ENCODE results near the gene SH3RF3.

The SH3RF3 gene

DNA sequence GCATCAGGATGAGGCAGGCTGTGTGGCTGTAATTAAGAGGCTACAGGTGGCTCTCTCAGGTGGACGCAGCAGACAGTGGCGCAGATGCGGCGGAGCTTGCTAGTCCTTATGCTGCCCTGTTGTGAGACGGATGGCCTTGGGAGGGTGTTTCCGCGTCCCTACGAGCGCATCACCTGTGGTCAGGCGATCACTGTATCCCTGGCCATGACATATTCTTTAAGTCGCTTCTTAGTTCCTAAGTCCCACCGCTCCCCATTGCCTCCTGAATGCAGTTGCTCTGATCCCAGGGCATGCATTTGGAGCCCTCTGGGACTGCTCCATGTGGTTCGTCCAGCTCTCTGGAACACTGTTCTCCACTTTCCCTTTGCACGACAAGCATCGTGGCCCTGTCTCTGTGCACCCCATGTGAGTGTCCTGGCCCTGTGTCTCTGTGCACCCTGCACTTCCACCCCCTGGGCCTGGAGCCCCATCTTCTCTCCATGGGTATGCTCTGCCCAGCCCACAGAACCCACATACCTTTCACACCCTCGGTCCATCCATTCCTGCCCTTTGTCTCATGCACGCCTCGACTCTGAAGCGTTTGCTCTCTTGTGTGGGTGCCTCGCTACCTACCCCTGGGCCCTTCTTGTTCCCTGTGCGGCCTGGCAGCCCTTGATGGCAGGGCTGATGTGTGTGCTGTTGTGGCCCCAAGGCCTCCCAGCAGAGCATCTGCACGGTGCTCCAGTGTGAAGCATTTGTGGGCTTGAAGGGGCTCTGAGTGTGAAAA lies 74.4 kb downstream of the SH3RF3 start:
- DNase-seq: no peak

DNA sequence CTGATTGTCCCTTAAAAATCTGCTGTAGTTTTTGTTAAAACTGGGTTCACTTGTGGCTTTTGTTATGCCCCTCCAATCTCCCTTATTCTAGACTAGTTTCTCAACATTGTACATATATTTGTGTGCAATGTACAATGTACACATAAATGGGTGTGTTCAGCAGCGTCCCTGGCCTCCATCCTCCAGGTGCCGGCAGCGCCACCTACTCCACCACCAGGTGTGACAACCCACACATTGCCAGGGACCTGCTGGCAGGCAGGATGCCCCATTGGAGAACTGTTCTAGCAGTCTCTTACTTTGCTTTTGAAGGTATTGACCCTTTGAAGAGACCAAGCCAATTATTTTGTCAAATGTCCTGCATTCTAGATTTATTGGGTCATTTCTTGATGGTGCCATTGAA lies 75.4 kb downstream of the SH3RF3 start:
- DNase-seq: no peak

DNA sequence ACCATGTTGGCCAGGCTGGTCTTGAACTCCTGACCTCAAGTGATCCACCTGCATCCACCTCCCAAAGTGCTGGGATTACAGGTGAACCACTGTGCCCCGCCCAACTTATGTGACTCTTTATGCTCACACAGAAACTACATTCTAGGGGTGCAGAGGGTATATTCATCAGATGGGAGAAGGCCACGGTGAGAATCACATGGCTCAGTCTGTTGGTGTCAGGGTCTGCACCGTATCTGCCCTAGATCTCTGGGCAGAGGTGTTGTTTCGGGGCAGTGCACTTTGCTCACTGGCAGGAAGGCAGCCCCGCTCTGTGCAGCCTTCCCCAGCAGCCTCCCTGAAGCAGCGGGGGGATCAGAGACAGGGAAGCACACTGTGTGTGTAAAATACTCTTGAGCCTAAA lies 76.4 kb downstream of the SH3RF3 start:
- no peak for DNase-seq

DNA sequence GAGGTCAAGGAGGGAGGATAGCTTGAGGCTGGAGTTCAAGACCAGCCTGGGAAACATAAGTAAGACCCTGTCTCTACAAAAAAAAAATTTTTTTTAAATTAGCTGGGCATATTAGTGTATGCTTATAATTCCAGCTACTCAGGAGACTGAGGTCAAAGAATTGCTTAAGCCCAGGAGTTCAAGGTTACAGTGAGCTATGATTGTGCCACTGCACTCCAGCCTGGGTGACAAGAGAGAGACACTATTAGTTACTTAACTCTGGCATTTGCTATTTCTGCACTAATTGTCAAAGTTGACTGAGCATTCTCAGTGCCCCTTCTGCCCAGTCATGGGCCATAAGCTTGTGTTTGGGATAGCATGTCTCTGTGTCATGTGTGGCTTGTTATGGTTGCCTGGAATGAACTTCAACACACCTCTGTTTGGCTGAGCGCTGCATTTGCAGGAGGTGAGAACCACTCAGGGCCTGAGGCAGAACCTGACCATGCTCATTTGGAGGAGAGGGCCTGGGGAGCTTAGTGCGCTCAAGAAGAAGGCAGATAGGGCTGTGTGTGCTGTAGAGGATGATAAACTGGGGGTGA lies 77.7 kb downstream of the SH3RF3 start:
- no peak for DNase-seq

DNA sequence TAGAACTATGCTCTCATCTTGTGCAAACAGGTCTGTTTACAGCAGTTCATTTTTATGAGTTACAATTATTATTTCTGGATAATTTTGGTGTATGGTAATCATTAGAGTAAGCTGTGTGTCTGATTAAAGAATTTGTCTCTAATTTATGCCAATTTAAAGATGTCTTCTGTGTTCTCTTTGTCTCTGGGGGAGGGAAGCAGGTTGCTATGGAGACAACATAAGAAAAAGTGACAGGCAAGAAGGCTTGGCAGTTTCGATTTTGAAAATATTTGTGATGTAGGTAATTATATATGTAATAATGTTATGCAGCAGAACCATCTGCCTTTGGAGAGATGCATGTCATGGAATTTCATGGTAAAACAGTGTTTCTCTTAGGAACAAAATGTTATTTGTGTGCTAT lies 78.2 kb downstream of the SH3RF3 start:
- DNase-seq: no peak

DNA sequence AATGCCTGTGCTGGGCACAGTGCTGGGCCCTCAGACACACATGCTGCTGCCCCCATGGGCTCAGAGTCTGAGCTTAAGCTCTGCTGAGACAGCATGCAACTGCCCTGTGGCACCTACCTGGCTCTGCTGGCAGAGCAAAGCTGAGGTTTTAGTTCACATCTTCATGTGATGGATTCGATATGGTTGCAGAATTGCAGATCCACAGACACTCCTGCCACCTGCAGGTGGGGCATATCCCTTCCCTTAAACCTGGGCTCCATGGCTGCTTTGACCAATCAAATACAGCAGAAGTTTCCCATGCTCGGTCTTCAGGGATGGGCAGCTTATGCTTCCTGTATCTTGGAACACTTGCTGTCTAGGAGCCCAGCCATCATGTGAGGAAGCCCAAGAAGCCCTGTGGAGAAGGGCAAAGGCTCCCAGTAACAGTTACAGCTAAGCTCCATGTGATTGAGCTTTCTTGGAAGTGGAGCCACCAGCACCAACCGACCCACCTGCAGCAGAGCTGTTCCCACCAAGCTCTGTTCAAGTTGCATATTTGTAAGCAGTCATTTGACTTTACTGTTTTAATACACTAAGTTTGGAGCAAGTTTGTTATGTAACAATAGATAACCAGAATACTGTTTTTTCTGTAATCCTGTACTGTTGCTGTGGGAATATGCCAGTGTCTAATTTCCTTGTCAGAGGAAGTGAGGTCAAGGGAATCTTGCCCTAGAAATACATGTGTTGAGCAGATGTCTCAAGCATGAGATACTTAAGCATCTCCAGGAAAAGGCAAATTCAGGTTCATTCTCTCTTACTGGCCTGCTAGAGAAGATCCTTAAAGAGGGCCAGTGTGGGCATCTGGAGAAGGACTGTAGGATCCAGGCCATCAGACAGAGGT lies 79.3 kb downstream of the SH3RF3 start:
- DNase-seq: peak; percentile 24

DNA sequence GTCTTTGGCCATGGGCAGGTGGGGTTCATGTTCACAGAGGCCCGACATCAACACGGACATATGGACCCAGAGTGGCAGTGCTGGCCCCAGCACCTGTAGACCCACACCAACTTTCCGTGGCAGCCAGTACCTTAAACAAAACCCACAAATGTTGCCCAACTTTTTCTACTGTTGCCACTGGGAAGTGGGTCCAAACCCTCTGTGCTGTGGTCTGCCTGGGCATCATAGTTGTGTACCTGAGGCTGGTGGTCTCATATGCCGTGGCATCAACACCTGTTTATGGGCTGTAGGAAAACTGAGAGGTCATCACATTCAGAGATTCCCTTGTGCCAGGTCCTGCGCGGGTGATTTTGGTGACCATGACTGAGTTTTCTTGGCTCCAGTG lies 79.9 kb downstream of the SH3RF3 start:
- DNase-seq: no peak

DNA sequence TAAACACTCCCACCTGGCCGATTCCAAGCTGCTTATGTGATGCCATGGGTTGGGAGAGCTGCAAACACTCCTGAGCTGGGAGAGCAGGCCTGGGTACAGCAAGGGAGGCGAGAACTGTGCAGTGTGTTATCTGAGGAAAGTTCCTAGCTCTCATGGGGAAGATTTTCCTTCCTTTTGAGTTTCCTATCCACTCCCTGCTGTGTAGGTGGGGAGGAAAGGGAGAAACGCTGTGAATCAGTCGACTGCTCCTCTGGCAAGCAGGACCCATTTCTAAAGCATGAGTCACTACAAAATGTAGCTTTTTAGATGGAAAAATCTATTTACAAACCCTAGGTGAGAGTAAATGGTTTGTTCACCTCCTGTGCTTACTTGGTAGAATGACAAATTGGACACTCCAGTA lies 80.4 kb downstream of the SH3RF3 start:
- peak; percentile 72 for DNase-seq

DNA sequence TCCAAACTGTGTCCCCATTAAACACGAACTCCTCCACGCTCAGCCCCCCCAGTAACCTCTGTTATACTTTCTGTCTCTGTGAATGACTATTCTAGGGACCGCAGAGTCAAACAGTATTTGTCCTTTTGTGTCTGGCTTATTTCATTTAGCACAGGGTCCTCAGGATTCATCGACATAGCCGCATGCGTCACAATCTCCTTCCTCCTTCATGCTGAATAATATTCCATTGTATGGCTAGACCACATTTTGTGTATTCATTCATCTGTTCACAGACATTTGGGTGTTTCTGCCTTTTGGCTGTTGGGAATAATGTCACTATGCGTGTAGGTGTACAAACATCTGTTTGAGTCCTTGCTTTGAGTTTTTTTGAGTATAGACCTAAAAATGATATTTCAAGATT lies 80.9 kb downstream of the SH3RF3 start:
- DNase-seq: no peak

DNA sequence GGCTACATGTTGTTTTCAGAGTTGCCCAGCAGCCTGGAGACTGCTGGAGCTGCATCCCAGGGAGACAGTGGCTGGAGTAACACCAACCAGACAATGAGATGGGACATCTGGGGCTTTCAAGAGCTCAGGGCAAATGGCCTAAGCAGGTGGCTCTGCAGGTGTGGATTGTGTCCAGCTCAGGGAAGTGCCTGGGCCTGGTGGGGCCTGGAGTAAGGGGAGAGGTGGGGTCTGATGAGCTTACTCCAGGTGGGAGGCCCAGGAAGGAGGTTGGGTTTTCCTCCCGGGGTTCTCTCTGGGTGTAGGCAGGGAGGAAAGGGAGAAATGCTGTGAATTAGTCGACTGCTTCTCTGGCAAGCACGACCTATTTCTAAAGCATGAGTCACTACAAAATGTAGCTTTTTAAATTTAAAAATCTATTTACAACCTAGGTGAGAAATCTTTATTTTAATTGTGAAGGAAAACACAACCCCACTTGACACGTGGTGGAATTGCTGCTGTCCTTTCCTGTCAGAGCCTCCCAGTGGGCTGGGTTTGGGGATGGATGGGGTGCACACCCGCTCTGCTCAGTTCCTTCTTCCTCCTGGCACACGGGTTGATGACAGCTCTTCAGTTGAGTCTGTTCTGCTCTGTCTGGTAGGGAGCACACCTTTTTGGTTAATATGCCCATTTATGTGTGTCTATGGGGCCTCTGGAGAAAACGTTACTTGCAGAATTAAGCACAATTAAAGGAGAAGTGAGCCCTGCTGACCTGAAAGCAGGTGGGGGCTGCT lies 81.6 kb downstream of the SH3RF3 start:
- DNase-seq: no peak

DNA sequence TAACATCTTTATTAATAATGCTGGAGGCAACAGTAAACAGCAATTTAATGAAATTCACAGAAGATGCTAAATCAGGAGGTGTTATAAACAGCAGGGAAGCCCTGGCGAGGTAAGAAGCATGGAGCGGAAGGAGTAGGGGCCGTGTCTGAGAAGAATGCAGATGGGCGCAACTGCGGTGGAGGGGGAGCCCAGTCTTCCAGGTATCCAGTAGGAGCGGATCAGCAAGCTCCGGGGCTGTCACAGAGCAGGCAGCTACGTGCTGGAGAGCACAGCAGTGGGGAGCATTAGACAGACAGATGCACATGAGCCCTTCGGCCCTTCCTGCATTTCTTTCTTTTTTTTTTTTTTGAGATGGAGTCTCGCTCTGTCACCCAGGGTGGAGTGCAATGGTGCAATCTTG lies 82.3 kb downstream of the SH3RF3 start:
- no peak for DNase-seq

DNA sequence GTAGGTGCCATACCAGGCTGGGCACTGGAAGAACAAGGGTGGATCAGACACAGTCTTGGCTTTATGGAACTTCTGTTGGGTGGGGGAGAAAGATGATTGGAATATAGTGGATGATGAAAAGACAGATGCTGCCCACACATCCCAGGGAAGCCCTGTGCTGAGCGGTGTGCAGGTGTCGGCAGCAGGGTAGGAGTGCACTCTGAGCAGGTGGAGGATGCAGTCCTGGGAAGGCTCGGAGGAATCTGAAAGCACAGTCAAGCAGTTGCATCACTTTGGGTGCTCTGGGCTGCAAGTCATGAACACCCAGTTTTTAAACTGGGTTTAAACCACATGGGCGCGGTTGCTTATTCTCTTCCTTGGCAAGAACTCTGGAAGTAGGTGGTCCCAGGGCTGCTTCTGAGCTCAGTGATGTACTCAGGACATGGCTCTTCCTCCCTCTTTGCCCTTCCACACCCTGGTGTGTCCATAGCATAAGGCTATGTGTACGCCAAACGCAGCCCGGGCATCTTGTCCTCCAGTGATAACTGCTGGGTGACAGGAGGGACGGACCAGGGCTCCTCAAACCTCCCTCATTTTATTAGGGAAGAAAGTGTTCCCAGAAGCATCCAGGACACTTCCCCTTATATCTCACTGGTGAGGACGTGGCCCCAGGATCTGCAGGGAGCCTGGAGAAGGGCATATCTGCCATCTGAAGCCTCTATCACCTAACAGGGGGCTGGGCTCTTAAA lies 84.0 kb downstream of the SH3RF3 start:
- no peak for DNase-seq

DNA sequence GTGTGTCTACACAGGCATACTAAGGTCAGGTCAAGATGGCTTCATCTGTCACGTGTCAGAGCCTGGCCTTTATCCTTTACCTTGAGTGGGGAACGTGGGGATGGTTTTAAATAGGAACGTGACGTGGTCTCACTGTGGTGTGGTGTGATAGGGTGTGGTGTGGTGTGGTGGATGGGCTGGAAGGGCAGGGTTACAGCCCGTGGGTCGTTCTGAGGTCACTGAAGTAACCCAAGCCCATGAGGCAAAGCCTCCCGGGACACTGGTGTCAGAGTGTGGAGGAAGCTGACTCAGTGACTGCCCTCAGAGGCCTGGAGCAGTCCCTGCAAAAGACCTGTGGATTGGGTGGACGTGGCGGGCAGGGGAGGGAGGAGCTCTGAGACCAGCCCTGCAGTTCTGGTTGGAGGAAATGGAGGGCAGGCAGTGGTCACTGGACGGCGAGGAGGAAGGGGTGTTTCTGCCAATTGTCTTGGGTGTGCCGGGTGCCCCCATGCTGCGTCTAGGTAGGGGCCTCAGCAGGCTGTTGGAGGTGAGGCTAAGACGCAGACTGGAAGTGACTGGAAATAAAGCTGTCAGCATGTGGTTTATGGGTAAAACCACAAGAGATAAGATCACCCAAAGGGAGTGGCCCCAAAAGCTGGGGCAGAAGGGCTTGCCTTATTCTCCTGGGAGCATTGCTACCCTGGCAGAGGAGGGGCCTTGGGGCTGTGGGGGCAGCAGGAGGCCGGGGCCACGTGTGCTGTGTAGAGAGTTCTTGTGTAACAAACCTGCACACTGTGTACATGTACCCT lies 84.8 kb downstream of the SH3RF3 start:
- DNase-seq: peak; percentile 69

DNA sequence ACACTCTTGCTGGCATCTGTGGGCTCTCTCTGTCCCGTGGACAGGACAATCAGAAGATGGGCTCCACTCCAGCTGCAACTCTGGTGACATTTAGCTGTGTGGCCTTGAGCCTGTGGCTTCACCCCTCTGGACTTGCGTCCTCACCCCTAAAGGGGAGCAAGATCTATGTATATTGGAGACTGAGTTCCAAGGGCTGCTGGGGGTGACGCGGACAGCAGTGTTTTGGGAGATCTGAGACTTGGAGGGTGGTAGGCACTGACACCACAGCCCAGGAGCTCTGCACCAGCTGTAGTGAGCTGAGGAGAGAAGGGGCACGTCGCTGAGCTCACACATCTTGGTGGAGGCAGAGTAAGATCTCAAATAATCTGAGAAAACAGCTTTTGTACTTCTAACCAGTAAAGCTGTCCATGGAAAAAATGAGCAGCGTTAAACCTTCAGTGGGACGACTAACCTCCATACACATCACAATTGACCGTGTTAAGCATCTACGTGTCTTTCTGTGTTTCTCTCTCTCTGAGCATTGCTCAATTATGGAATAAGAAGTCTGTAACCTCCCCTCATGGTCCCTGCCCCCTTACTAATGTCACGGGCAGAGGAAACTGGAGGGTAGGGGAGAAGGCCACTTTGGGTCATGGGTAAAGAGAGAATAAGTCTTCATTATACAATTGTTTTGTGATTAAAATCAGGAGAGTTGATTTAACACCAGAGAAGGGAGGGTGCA lies 85.8 kb downstream of the SH3RF3 start:
- no peak for DNase-seq

DNA sequence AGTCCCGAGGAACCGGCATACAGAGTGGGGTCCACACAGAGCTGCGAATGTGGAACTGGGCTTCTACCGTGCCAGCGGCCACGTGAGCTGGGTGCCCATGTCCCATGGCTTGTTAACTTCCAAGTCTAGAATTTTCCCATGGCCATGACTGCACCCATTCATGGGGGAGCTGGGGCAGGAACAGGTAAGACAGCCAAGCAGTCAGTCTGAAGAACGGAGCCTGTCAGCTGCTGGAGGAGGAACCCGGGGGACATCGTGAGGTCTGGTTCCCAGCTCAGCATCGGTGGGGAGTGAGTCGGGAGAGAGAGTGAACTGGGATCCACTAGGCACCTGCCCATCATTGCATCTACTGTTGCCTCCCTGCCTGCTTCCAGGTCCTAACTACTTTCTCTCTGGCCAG lies 86.9 kb downstream of the SH3RF3 start:
- no peak for DNase-seq

DNA sequence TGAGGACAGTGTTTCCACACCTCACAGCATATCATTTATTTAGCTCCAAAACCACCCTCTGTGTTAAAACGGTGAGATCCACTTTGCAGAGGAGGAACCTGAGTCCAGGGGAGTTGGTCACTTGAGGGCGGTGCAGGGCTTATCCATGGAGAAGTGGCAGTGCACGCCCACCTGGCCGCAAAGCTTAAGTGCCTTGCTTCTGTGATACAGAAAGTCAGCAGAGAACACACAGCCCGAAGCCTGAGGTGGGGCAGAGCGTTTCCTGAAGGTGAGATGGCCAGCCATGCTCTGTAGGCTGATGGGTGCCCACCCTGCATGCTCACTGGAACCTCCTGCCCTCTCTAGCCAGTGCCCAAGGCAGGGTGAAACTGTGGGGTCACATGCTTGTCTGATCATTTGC lies 87.3 kb downstream of the SH3RF3 start:
- DNase-seq: no peak

DNA sequence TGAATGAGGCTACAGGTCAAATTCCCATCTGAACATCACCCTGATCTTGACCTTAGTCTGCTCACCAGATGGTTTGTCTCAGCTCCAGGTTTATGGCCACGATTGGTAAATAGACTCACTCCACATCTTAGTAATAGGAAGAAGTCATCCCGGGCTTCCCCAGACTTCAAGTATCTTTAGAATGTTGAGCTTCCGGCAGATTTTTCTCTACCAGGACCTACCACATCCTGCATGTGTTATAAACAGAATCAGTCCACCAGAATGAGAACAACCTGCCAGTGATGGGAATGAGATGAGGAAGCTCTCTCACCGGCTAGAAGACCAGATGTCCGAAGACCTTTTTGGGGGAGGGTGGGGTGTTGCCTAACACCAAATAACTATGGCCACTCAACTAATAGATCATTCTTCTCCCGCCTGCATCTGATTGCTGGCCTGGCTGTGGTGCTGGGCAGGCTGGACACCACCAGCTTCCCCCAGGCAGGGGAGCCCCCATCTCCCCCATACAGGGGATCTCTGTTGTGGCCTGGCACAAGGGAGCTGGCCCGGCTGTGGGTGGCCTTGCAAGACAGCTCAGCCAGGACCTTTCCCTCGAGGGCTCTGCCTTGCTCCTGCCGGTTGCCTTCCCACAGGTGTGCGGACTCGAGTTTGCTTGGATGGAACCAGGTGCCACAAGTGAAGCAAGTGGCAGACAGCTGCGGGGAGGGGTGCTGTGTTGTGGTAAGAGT lies 88.5 kb downstream of the SH3RF3 start:
- DNase-seq: peak; percentile 49

DNA sequence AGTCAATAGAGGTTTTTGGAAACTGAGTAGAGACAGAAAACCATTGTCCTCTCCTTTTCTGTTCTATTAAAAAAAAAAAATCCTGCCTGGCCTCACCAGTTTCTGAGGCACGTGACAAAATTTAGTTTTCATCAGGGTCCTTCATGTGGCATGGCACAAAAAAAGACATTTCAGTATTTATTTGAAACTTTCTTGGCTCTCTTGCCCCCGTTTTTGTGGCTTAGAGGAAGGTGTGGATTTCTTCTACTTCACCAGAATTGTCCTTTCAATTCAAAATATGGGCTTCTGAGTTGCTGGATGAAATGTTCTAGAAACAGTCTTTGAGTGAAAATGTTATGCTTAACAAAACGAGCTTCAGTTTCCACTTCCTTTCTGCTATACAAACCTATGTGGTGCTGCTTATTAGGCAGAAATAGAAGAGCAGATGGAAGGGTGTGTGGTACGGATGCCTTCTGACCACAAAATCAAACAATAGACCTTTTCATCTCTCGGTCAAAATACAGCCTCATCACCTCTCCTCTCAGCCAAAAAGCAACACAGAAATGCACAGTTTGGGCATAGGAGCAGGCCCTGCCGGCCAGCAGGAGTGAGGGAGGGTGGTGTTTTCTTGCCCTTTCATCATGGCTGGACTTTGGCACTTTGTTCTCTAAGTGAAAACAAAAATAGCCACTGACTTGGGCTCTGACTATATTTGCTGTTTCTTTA lies 89.2 kb downstream of the SH3RF3 start:
- DNase-seq: no peak

DNA sequence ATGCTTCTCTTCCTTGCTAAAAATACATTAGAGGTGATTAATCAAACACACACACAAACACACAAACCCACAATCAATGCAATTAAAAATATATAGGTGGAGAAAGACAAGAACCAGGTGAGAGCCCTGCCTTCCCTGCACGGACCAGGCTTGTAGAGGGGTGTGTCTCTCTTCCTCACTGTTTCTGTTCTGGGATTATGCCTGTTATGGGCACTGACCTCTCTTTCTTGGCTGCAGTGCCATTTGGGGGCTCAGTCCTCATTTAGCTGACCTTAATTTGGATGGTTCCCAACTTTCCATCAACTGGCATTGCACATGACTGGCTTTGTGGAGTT lies 89.8 kb downstream of the SH3RF3 start:
- DNase-seq: no peak
